Calu3 (cell line): Measurements from ENCODE around the gene TBC1D19. TPM values are rescaled to one million over a fixed set of nuclear protein-coding genes. Genes with fewer than 3 reads are reported as not detected.

Experiments
- BruUV-seq: library from RNA; stranded (reverse); fragments of 400-500 nt; replicated peaks from 2 replicates; lab custom pipeline; 2021; lab: Mats Ljungman, UMichigan
- CTCF ChIA-PET: fragments of 300-600 bp; sonication (Branson Sonifier 250); formaldehyde crosslinking; loops from one replicate; lab custom pipeline; 2022; ENCODE audit warnings: antibody characterized with exemption; lab: Charles Lee
- DNase-seq: peaks from one replicate; pipeline ENCODE4 v3.0.0; 2022
- H3K27ac Mint-ChIP-seq: one replicate; pipeline ENCODE4 v1.8.0; 2022; ENCODE audit warnings: mixed read lengths; ENCODE audit not compliant: unreplicated experiment
- H3K27me3 Mint-ChIP-seq: one replicate; pipeline ENCODE4 v1.8.0; 2022; ENCODE audit warnings: mixed read lengths; ENCODE audit not compliant: unreplicated experiment
- H3K36me3 Mint-ChIP-seq: one replicate; pipeline ENCODE4 v1.8.0; 2022; ENCODE audit warnings: mild to moderate bottlenecking, moderate library complexity, mixed read lengths; ENCODE audit not compliant: insufficient read depth, unreplicated experiment
- H3K4me1 Mint-ChIP-seq: one replicate; pipeline ENCODE4 v1.8.0; 2022; ENCODE audit warnings: mild to moderate bottlenecking, low read depth, mixed read lengths; ENCODE audit not compliant: unreplicated experiment
- H3K4me3 Mint-ChIP-seq: one replicate; pipeline ENCODE4 v1.8.0; 2022; ENCODE audit warnings: mild to moderate bottlenecking, low read depth, moderate library complexity, mixed read lengths; ENCODE audit not compliant: unreplicated experiment
- H3K9me3 Mint-ChIP-seq: one replicate; pipeline ENCODE4 v1.8.0; 2022; ENCODE audit warnings: low read depth, mixed read lengths; ENCODE audit not compliant: unreplicated experiment
- CTCF ChIP-seq: fragments of 200-600 bp; IDR thresholded peaks from one replicate; pipeline ENCODE4 v1.8.0; 2022; ENCODE audit warnings: antibody characterized with exemption; ENCODE audit not compliant: unreplicated experiment
- intact Hi-C: fragments of 100-400 bp; cut with micrococcal nuclease; formaldehyde crosslinking; loops from one replicate; pipeline ENCODE4 v1.10.0; 2022; ENCODE audit not compliant: unreplicated experiment
- total RNA-seq: library from RNA; stranded (reverse); gene quantifications from 2 replicates; pipeline ENCODE4 v1.2.3, GENCODE V29; 2022

TBC1D19 gene
- total RNA-seq, 1 experiment from 2014 or later = 5.5 TPM

DNA sequence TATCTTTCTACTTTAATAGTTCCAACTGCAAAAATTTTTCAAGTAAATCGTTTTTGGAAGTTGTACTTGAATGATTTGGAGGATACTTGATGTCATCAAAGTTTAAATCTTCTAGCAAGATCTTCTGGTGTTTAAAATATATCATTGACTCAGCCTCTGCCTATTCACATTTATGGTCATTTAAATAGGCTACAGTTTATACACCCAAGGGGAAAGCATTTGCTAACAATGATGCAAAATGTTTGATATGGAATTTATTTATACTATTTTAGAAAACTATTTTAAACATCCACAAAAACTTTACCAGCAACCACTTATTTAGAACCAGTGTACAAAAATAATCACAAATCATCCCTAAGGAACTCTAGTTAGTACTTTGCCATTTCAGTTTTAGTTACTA, 153.5 kb downstream of the TBC1D19 start:
- no peaks in the 10 kb centered on the region for H3K9me3 Mint-ChIP-seq
- H3K27me3 Mint-ChIP-seq = no peaks in the 10 kb centered on the region
- H3K4me1 Mint-ChIP-seq = no peaks in the 10 kb centered on the region
- CTCF ChIA-PET = no interaction called here
- H3K36me3 Mint-ChIP-seq = no peaks in the 10 kb centered on the region
- BruUV-seq = no TSS peak
- intact Hi-C loops = no loop called here
- TF ChIP-seq CTCF = no peak
- no peak for DNase-seq
- no peak overlapping the region for H3K4me3 Mint-ChIP-seq
- no peak overlapping the region for H3K27ac Mint-ChIP-seq

GRCh38 chr4:26741491-26741871, 157.6 kb downstream of the TBC1D19 start:
- CTCF ChIA-PET = no interaction called here
- no peak for DNase-seq
- Mint-ChIP-seq H3K27me3 (no peaks in the 10 kb centered on the region), H3K36me3 (no peaks in the 10 kb centered on the region), H3K4me3 (no peak overlapping the region), H3K27ac (no peak overlapping the region), H3K4me1 (no peaks in the 10 kb centered on the region), H3K9me3 (no peaks in the 10 kb centered on the region)
- no TSS peak for BruUV-seq
- no peak for TF ChIP-seq CTCF
- intact Hi-C loops = loop anchor here (10.0 kb wide), 1 partner anchor 273 kb away; no protein-coding TSS in a partner anchor

- no peak for DNase-seq
- Mint-ChIP-seq H3K4me1 (no peaks in the 10 kb centered on the region), H3K36me3 (no peaks in the 10 kb centered on the region), H3K9me3 (no peaks in the 10 kb centered on the region), H3K27ac (no peak overlapping the region), H3K4me3 (no peak overlapping the region), H3K27me3 (no peaks in the 10 kb centered on the region)
- CTCF ChIA-PET = no interaction called here
- no peak for TF ChIP-seq CTCF
- intact Hi-C loops = loop anchor here (10.0 kb wide), 1 partner anchor 268 kb away; no protein-coding TSS in a partner anchor
- no TSS peak for BruUV-seq
Measured at GRCh38 chr4:26746802-26747213, 162.9 kb downstream of the TBC1D19 start.

- H3K4me3 Mint-ChIP-seq = no peak overlapping the region
- H3K4me1 Mint-ChIP-seq = no peaks in the 10 kb centered on the region
- no peaks in the 10 kb centered on the region for H3K27me3 Mint-ChIP-seq
- no peak for TF ChIP-seq CTCF
- H3K36me3 Mint-ChIP-seq = no peaks in the 10 kb centered on the region
- no TSS peak for BruUV-seq
- no peak for DNase-seq
- H3K27ac Mint-ChIP-seq = no peak overlapping the region
- CTCF ChIA-PET = no interaction called here
- no peaks in the 10 kb centered on the region for H3K9me3 Mint-ChIP-seq
- intact Hi-C loops = loop anchor here (10.0 kb wide), 1 partner anchor 266 kb away; no protein-coding TSS in a partner anchor
Measured at GRCh38 chr4:26748811-26749210, 164.9 kb downstream of the TBC1D19 start.
